T-helper 9 cell (primary cell): ENCODE results near the gene TMEM39B.
A peak's percentile ranks its signal among the peaks of the same experiment; 100 is the strongest.
"Not testable (repeated sequence)": the region's sequence is repeated elsewhere in the genome, so short reads cannot be mapped to it uniquely, and the experiment has no call there.

Experiments
- DNase-seq: peaks from one replicate; pipeline ENCODE4 v3.0.0-alpha.2; 2020

Gene TMEM39B

GRCh38 chr1:32071758-32072621, 749 bp upstream of the TMEM39B start:
- no peak for DNase-seq

- DNase-seq, result no peak
These were observed 825 bp downstream of the TMEM39B start for GRCh38 chr1:32073299-32074229.

- DNase-seq, result no peak
These were observed 2.1 kb downstream of the TMEM39B start for GRCh38 chr1:32074841-32075240.

- no peak for DNase-seq
These were observed 4.7 kb downstream of the TMEM39B start for GRCh38 chr1:32077451-32077850.

GRCh38 chr1:32082022-32082421, 9.3 kb downstream of the TMEM39B start:
- DNase-seq, result no peak

GRCh38 chr1:32086381-32086780, 13.6 kb downstream of the TMEM39B start:
- not testable (repeated sequence) for DNase-seq

- no peak for DNase-seq
These were observed 18.4 kb downstream of the TMEM39B start for GRCh38 chr1:32091176-32091575.

- no peak for DNase-seq
These were observed 18.9 kb downstream of the TMEM39B start for GRCh38 chr1:32091591-32091990.

- no peak for DNase-seq
These were observed 22.2 kb downstream of the TMEM39B start for GRCh38 chr1:32094746-32095521.

- no peak for DNase-seq
These were observed 26.7 kb downstream of the TMEM39B start for GRCh38 chr1:32099426-32099825.

- no peak for DNase-seq
These were observed 27.6 kb downstream of the TMEM39B start for GRCh38 chr1:32100359-32100758.

GRCh38 chr1:32100807-32101708, 28.3 kb downstream of the TMEM39B start:
- DNase-seq, result no peak

- DNase-seq, result no peak
These were observed 31.4 kb downstream of the TMEM39B start for GRCh38 chr1:32104127-32104526.

- DNase-seq, result no peak
These were observed 32.6 kb downstream of the TMEM39B start for GRCh38 chr1:32105338-32105737.

GRCh38 chr1:32106663-32107275, 34.0 kb downstream of the TMEM39B start:
- no peak for DNase-seq

- DNase-seq, result peak; percentile 86
These were observed 35.3 kb downstream of the TMEM39B start, which contains the start of gene KPNA6 for GRCh38 chr1:32107742-32108661. KPNA6 (plus strand) TSS chr1:32108056; CDS start chr1:32108131, 75 bp downstream.

GRCh38 chr1:32111040-32111623, 38.4 kb downstream of the TMEM39B start:
- DNase-seq, result no peak

GRCh38 chr1:32111789-32112188, 39.0 kb downstream of the TMEM39B start:
- no peak for DNase-seq

- no peak for DNase-seq
These were observed 40.2 kb downstream of the TMEM39B start for GRCh38 chr1:32112806-32113375.
